Parathyroid adenoma (tissue), 2 donors: ENCODE measurements around the gene MYO9A.

Experiments used
- H2AFZ ChIP-seq: fragments of 300-600 bp; sonication (generic); one replicate; pipeline ENCODE4 v1.7.0; 2017; ENCODE audit warnings: antibody characterized with exemption, mild to moderate bottlenecking
- H3K27ac ChIP-seq: fragments of 300-600 bp; sonication (generic); one replicate; pipeline ENCODE4 v1.7.0; 2017
- H3K27me3 ChIP-seq: fragments of 300-600 bp; sonication (generic); one replicate; pipeline ENCODE4 v1.7.0; 2017; ENCODE audit warnings: low read length; ENCODE audit not compliant: control insufficient read depth, insufficient read depth
- H3K36me3 ChIP-seq: fragments of 300-600 bp; sonication (generic); one replicate; pipeline ENCODE4 v1.7.0; 2017; ENCODE audit warnings: low read length; ENCODE audit not compliant: control insufficient read depth, insufficient read depth
- H3K4me1 ChIP-seq: fragments of 300-600 bp; sonication (generic); one replicate; pipeline ENCODE4 v1.7.0; 2017; ENCODE audit warnings: control low read depth
- H3K4me2 ChIP-seq: fragments of 300-600 bp; sonication (generic); one replicate; pipeline ENCODE4 v1.7.0; 2017; ENCODE audit warnings: low read length
- H3K4me3 ChIP-seq: fragments of 300-600 bp; sonication (generic); one replicate; pipeline ENCODE4 v1.7.0; 2017; ENCODE audit warnings: low read depth, low read length
- H3K79me2 ChIP-seq: fragments of 300-600 bp; sonication (generic); one replicate; pipeline ENCODE4 v1.7.0; 2017; ENCODE audit warnings: control low read depth
- H3K9ac ChIP-seq: fragments of 300-600 bp; sonication (generic); one replicate; pipeline ENCODE4 v1.7.0; 2017; ENCODE audit warnings: mild to moderate bottlenecking
- H3K9me3 ChIP-seq: fragments of 300-600 bp; sonication (generic); one replicate; pipeline ENCODE4 v1.7.0; 2017; ENCODE audit warnings: low read length; ENCODE audit not compliant: control insufficient read depth
- TF ChIP-seq, protein P1 (sequence below): fragments of 300-600 bp; sonication (generic); IDR thresholded peaks from one replicate; pipeline ENCODE4 v1.7.0; 2017; ENCODE audit warnings: antibody characterized with exemption, mild to moderate bottlenecking
- donor health status: primary hyperparathyroidism.

Gene MYO9A

DNA sequence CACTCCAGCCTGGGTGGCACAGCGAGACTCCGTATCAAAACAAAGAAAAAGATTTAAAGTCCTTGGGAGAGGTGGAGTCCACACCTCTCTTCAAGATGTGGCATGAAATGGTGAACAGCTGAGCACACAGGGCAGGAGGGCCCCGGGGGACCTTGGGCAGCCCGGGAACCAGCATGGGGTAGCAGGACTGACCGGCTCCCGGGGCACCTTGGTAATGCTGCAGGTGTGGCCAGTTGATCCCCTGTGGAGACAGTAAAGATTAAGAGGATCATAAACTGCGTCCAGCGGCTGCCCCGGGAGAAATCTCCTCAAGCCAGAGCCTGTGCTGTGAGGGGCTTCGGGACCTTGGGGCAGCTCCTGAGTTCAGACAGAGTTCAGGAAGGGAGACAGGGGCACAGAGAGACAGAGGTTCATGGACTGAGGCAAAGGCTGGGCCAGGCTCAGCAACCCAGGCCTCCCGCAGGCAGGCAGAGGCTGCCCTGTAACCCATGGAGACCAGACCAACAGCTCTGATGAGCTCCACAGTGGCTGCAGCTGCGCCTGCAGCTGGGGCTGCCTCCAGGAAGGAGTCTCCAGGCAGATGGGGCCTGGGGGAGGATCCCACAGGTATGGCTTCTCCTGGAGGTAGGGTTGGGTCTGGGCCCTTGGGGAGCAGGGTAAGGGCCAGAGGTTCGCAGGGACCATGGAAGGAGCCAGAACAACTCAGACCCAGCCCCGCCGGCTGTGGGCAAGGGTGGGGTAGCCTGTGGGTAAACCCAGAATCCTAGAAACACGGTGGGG is 307.5 kb downstream of the MYO9A start, which contains the start of gene NR2E3:
Gene NR2E3, plus strand, starts transcription at position 299 of the 780 bp plus-strand sequence. Its CDS starts 190 bp downstream, at position 489.
- Histone ChIP-seq H3K4me2 (no peak within 1 kb of the TSS), H3K36me3 (no peaks in the 10 kb centered on the region)

DNA sequence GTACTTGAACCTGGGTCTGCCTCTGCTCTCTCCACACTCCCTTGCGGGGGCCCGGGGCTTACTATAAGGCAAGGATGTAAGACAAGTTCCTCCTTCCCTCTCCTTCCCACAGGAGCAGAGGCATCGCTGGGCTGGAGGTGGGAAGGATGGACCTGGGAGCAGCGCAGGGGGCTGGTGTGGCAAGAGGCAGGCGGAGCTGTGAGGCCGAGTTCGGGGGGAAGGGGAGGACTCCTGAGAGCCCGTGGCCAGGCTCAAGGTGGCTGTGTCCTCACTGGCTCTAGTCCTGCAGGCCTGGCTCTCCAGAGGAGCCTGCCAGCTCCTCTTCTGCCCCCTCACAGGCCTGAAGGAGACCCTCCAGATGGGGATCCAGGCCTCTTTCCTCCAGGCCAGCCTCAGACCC is 308.6 kb downstream of the MYO9A start:
- Histone ChIP-seq H3K9me3 (no peaks in the 10 kb centered on the region), H3K4me3 (no peak overlapping the region), H2AFZ (no peak overlapping the region), H3K4me1 (peaks cover 5% of the 10 kb centered on the region), H3K79me2 (no peaks in the 10 kb centered on the region), H3K36me3 (no peaks in the 10 kb centered on the region), H3K27ac (no peak overlapping the region), H3K4me2 (no peak overlapping the region), H3K27me3 (no peaks in the 10 kb centered on the region), H3K9ac (no peak overlapping the region)
- TF ChIP-seq, protein P1, sequence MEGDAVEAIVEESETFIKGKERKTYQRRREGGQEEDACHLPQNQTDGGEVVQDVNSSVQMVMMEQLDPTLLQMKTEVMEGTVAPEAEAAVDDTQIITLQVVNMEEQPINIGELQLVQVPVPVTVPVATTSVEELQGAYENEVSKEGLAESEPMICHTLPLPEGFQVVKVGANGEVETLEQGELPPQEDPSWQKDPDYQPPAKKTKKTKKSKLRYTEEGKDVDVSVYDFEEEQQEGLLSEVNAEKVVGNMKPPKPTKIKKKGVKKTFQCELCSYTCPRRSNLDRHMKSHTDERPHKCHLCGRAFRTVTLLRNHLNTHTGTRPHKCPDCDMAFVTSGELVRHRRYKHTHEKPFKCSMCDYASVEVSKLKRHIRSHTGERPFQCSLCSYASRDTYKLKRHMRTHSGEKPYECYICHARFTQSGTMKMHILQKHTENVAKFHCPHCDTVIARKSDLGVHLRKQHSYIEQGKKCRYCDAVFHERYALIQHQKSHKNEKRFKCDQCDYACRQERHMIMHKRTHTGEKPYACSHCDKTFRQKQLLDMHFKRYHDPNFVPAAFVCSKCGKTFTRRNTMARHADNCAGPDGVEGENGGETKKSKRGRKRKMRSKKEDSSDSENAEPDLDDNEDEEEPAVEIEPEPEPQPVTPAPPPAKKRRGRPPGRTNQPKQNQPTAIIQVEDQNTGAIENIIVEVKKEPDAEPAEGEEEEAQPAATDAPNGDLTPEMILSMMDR: no peak

More for the DNA sequence above, 307.5 kb downstream of the MYO9A start, which contains the start of gene NR2E3:
- Histone ChIP-seq H3K27me3 (no peaks in the 10 kb centered on the region), H3K9ac (no peak within 1 kb of the TSS), H2AFZ (no peak within 1 kb of the TSS), H3K79me2 (no peaks in the 10 kb centered on the region), H3K4me1 (peaks cover 5% of the 10 kb centered on the region), H3K27ac (no peak within 1 kb of the TSS), H3K9me3 (no peaks in the 10 kb centered on the region), H3K4me3 (no peak within 1 kb of the TSS)
- TF ChIP-seq, protein P1: no peak

DNA sequence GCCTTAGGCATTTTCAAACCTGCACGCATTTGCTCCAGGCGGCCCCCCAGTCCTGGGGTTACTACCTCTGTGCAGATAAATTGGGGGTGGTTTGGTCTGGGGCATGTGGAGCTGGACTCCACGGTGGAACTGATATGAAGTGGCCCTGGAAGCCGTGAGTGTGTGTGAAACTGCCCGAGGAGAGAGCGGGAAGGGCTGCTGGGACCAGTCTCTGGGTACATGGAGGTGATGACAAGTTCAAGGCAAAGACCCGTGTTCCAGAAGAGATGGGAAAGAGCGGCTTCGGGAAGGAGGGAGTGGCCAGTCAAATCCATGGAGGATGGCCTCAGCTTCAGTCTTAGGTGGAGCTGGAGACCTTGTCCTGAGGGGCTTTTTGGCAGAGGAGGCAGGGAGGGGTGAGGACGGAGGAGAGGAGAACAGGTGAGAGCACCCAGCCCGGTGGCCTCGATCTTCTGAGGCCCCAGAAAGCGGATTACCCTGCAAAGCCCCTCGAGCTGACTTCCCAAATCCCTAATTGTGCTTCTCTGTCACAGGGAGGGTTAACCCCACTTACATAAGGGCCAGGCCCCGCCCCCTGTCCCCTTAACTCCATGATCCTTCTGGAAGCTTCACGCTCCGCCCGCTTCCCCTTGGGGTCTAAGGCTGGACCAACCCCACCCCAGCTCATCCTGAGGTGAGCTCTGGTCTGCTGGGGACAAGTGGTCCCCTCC is 309.5 kb downstream of the MYO9A start:
- peaks cover 5% of the 10 kb centered on the region for H3K4me1 ChIP-seq
- no peak overlapping the region for H3K4me3 ChIP-seq
- TF ChIP-seq, protein P1: no peak
- H3K27me3 ChIP-seq: no peaks in the 10 kb centered on the region
- no peak overlapping the region for H3K9ac ChIP-seq
- H3K4me2 ChIP-seq: no peak overlapping the region
- no peak overlapping the region for H3K27ac ChIP-seq
- H3K79me2 ChIP-seq: no peaks in the 10 kb centered on the region
- no peaks in the 10 kb centered on the region for H3K36me3 ChIP-seq
- no peaks in the 10 kb centered on the region for H3K9me3 ChIP-seq
- H2AFZ ChIP-seq: no peak overlapping the region

DNA sequence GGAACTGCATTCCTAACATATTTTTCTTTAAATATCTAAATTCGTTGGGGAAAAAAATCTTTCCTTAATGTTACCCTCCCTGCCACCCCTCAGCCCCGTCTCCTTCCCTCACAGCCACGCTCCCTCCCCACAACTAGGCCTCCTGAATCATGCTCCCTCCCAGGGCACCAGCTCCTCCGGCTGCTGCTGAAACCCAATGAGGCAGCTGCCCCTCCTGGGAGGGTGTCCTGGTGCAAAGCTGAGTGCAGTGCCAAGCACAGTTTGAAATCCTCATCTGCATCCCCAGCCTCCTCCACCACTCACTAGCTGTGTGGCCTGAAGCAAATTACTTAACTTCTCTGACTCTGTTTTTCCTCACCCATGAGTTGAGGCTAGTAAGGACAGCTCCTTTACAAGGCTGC is 310.3 kb downstream of the MYO9A start:
- no peaks in the 10 kb centered on the region for H3K79me2 ChIP-seq
- H2AFZ ChIP-seq: no peak overlapping the region
- no peak overlapping the region for H3K4me2 ChIP-seq
- H3K4me3 ChIP-seq: no peak overlapping the region
- no peak overlapping the region for H3K9ac ChIP-seq
- peaks cover 5% of the 10 kb centered on the region for H3K4me1 ChIP-seq
- H3K27me3 ChIP-seq: no peaks in the 10 kb centered on the region
- TF ChIP-seq, protein P1: no peak
- no peaks in the 10 kb centered on the region for H3K9me3 ChIP-seq
- no peak overlapping the region for H3K27ac ChIP-seq
- H3K36me3 ChIP-seq: no peaks in the 10 kb centered on the region
